CD4-positive, alpha-beta T cell treated with Interleukin-10 for 1 hour (primary cell): Measurements from ENCODE around the gene FKBP5.
A peak's percentile ranks its signal among the peaks of the same experiment; 100 is the strongest.
"Not testable (repeated sequence)": the region's sequence is repeated elsewhere in the genome, so short reads cannot be mapped to it uniquely, and the experiment has no call there.

Source experiments
- DNase-seq: peaks from one replicate; pipeline ENCODE4 v3.0.0-alpha.2; 2020

FKBP5 gene

DNA sequence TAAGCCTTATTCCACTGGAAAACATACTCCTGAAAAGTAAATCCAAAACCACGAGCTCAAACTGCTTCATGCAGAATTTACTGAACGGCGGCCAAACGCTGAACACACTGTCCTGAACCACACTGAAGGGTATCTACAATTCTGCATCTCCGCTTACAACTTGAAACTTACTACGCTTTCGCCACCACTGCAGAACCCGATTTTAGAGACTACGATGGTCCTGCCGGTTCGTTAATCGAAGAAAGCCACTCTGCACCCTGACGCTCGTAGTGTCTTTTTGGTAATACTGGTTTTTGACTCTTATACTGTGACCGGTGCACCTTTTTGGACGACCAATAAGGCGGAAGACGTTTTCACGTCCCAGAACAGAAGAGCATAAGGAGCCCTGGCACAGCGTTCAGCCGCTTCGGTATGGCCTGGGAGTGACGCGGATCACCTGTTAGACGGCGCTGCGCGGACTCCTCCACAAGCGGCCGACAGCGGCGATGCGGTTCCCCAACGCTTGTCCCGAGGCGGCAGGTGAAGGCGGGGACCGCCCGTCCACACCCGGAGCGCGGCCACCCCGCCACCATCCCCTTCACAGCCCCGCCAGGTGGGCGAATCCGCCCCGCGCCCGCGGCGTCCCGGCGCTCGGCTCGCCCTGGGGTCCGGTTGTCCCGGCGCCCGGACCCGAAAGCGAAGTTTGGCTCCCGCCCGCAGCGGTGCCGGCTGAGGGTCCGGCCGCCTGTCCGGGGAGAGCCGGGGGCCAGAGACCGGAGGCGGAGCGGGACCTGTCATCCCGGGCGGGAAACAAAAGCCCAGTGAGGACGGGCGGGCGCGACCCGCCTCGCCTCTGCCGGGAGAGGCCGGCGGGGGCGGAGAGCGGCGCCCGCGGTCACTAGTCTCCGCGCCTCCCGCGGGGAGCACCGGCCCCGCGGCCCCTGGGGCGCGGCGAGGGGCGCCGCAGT is 784 bp downstream of the FKBP5 start:
- DNase-seq = peak; percentile 57

GRCh38 chr6:35686873-35687555 is 1.7 kb downstream of the FKBP5 start:
- DNase-seq = no peak

GRCh38 chr6:35686436-35686835 is 2.3 kb downstream of the FKBP5 start:
- no peak for DNase-seq

GRCh38 chr6:35683267-35683666 is 5.4 kb downstream of the FKBP5 start:
- DNase-seq = no peak

GRCh38 chr6:35681298-35681697 is 7.4 kb downstream of the FKBP5 start:
- no peak for DNase-seq

- no peak for DNase-seq
Observed at GRCh38 chr6:35679399-35679798, 9.3 kb downstream of the FKBP5 start.

DNA sequence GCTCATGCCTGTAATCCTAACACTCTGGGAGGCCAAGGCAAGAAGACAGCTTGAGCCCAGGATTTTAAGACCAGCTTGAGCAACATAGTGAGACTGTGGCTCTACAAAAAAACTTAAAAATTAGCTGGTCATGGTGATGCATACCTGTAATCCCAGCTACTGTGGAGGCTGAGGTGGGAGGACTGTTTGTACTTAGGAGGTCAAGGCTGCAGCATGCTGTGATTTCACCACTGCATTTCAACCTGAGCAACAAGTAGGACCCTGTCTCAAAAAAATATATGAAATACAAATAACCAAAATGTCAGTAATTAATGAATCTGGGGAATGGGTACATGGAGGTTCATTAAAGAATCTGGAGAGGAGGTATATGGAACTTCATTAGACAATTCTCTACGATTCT is 9.9 kb downstream of the FKBP5 start:
- DNase-seq = no peak

DNA sequence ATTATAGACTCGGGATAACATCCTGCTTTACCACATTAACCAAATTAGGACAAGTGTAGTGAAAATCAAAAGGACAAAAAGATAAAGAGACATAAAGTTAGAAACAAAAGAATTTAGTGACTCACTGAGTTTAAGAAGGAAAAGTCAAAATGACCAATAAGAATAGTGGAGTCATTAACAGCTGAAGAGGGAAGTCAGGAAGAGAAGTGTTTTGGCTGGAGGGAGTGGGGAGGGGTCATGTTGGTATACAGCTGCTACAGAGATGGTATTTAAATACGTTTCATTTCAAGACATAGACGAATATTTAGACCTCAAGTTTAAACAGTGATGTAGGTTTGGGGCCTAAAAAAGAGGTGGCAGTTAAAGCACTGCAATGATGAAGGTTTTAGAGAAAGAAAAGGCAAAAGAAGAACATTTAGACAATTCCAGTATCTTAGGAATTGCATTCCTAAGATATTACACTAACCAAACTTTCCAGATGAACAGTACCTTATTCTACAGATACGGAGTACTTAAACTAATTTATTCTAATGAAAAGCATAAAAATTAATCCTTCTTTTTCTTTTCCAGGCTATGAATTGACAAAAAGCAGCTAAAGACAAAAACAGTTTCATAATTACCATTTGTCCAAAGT is 10.6 kb downstream of the FKBP5 start:
- DNase-seq = no peak

GRCh38 chr6:35677456-35677855 is 11.3 kb downstream of the FKBP5 start:
- no peak for DNase-seq

DNA sequence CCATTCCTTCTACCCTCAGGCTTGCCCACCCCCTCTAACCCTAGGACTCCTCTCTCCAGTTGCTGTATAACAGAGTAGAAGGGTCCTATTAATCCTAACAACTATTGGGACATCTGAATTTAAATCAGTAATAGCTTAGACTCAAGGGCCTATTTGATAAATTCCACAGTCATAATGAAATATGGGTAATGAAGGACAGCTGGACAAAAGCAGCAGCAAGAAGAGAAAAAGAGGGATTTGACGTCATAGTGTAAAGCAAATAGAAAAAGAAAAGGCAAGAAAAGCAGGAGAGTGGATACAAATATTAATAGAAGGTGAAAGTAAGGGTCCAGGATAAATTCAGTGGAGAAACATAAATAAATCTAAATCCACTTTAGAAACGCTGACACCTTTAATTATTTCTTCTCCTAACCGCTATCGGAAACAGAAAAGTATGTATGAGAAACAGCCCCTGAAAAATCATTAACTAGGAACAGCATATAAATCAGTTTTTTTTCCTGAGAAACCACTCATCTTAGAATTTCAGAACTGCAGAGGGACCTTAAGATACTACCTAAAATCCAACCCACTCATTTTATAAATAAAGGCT is 12.8 kb downstream of the FKBP5 start:
- DNase-seq = no peak

GRCh38 chr6:35674594-35674993 is 14.1 kb downstream of the FKBP5 start:
- no peak for DNase-seq

DNA sequence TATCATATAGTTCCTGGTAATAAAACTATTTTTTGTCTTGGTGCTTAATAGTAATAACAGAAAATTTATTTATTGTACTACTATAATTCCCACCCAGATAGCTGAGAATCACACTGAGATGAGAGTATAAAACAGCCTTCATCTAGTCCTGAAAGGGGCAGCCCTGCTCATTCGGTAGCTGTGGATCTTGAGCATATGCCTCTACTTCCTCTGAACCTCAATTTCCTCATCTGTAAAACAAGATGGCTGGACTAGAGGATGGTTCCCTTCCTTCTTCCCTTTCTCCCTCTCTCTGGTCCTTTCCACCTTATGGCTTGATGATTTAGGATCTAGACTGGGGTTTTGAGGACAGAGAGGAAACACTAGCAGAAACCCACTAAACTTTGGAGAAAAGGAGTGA is 15.0 kb downstream of the FKBP5 start:
- no peak for DNase-seq

- DNase-seq = not testable (repeated sequence)
Observed at GRCh38 chr6:35673284-35673666, 15.4 kb downstream of the FKBP5 start.

DNA sequence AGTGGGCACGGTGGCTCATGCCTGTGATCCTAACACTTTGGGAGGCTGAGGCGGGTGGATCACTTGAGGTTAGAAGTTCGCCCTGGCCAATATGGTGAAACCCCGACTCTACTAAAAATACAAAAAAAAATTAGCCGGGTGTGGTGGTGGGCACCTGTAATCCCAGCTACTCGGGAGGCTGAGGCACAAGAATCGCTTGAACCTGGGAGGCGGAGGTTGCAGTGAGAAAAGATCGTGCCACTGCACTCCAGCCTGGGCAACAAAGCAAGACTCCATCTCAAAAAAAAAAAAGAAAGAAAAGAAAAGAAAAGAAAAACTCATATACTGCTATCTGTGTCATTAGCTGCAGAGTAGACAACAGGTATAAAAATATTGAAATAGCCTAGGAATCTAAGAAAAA is 18.3 kb downstream of the FKBP5 start:
- DNase-seq = not testable (repeated sequence)

DNA sequence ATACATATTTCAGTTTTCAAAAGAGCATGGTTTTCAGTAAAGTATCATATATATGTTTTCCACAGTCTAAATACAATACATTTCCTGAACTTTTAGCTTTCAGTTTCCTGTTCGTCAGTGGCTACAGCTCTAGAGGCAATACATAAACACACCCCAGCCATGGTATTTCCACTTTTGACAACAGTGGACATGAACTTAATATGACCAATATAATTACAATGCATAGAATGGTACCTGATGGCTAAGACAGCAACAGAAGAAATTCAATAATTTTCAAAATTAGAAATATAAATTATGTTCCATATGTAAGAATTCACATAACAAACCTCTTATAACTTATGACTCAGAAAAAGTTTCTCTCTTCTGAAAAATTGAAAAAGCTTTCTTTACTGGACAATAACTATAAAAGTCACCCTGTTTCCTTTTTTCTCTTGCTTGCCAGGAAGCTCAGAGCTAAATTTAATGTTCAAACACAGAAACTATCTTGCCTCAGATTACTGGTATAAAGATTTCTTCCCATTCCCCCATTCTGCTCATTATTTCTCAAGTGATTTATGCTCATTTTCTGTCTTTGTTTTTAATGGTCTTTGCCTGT is 19.2 kb downstream of the FKBP5 start:
- peak; percentile 43 for DNase-seq

- DNase-seq = no peak
Observed at GRCh38 chr6:35668744-35669450, 19.8 kb downstream of the FKBP5 start.

- no peak for DNase-seq
Observed at GRCh38 chr6:35668096-35668495, 20.6 kb downstream of the FKBP5 start.

DNA sequence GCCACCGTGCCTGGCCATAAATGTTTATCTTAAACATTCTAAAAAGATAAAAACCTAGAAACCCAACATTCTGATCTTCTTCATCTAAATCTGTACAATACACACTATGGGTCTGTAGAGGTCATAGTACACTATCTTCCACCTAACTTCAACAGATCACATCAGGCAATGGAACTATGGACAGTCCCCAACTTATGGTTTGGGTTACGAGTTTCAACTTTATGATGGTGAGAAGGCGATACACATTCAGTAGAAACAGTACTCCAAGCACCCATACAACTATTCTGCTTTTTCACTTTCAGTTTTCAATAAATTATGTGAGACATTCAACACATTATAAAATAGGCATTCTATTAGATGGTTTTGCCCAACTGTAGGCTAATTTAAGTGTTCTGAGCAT is 23.1 kb downstream of the FKBP5 start:
- no peak for DNase-seq

- no peak for DNase-seq
Observed at GRCh38 chr6:35664945-35665344, 23.8 kb downstream of the FKBP5 start.

GRCh38 chr6:35663447-35664235 is 25.1 kb downstream of the FKBP5 start:
- peak; percentile 35 for DNase-seq

GRCh38 chr6:35662999-35663398 is 25.7 kb downstream of the FKBP5 start:
- DNase-seq = no peak
